Measurements from ENCODE around the gene HIPK4.

GRCh38 chr19:40380199-40381037, 9.6 kb downstream of the HIPK4 start:
- TF ChIP-seq CTCF (IDR thresholded peaks at IDR 0.05 in 2 of 3, conservative IDR thresholded peaks at IDR 0.05 in 1 of 3; ENCODE audit: insufficient read depth in 2 of 3, low read depth in 1 of 3, low read length in 3 of 3) (no peak), TARDBP (IDR thresholded peaks at IDR 0.05) (no peak), POLR2A (conservative IDR thresholded peaks at IDR 0.05) (no peak), EZH2 (IDR thresholded peaks at IDR 0.05; ENCODE audit: borderline replicate concordance, low read depth, low read length) (no peak), STAT6 (CRISPR knock-in tag; IDR thresholded peaks at IDR 0.05) (no peak), CAMTA2 (CRISPR knock-in tag; conservative IDR thresholded peaks at IDR 0.05) (no peak), TAF15 (IDR thresholded peaks at IDR 0.05; ENCODE audit: low read depth, low read length) (no peak), FOXA1 (IDR thresholded peaks at IDR 0.05; ENCODE audit: borderline replicate concordance) (no peak), ZBTB33 (CRISPR knock-in tag; IDR thresholded peaks at IDR 0.05) (no peak), CEBPB (tag; IDR thresholded peaks at IDR 0.05) (no peak), SREBF2 (CRISPR knock-in tag; IDR thresholded peaks at IDR 0.05) (no peak), NELFE (IDR thresholded peaks at IDR 0.05; ENCODE audit: insufficient read depth, insufficient read length) (no peak)

Measured in K562 (cell line).